DMS79 treated with DMSO at 0.1 percent for 48 hours (cell line): ENCODE measurements around the gene TSPAN5.

Experiments used
- DNase-seq: peaks from one replicate; lab custom pipeline; 2025; lab: John Stamatoyannopoulos, UW

TSPAN5 gene

GRCh38 chr4:98643755-98644154 lies 14.7 kb downstream of the TSPAN5 start:
- no peak for DNase-seq

- DNase-seq: no peak
Measured at GRCh38 chr4:98642991-98643426, 15.4 kb downstream of the TSPAN5 start.

- no peak for DNase-seq
Measured at GRCh38 chr4:98641906-98642668, 16.3 kb downstream of the TSPAN5 start.

GRCh38 chr4:98641376-98641775 lies 17.0 kb downstream of the TSPAN5 start:
- DNase-seq: no peak

GRCh38 chr4:98639523-98639922 lies 18.9 kb downstream of the TSPAN5 start:
- no peak for DNase-seq

- no peak for DNase-seq
Measured at GRCh38 chr4:98639108-98639507, 19.3 kb downstream of the TSPAN5 start.

- DNase-seq: no peak
Measured at GRCh38 chr4:98638661-98639060, 19.8 kb downstream of the TSPAN5 start.

- DNase-seq: no peak
Measured at GRCh38 chr4:98634061-98634460, 24.4 kb downstream of the TSPAN5 start.

- DNase-seq: no peak
Measured at GRCh38 chr4:98633159-98633558, 25.3 kb downstream of the TSPAN5 start.

GRCh38 chr4:98632258-98632657 lies 26.2 kb downstream of the TSPAN5 start:
- no peak for DNase-seq

GRCh38 chr4:98631506-98631905 lies 26.9 kb downstream of the TSPAN5 start:
- no peak for DNase-seq

GRCh38 chr4:98630737-98631454 lies 27.5 kb downstream of the TSPAN5 start:
- no peak for DNase-seq

GRCh38 chr4:98627531-98628257 lies 30.7 kb downstream of the TSPAN5 start:
- no peak for DNase-seq

- DNase-seq: no peak
Measured at GRCh38 chr4:98626350-98626749, 32.1 kb downstream of the TSPAN5 start.

GRCh38 chr4:98625920-98626319 lies 32.5 kb downstream of the TSPAN5 start:
- no peak for DNase-seq

- no peak for DNase-seq
Measured at GRCh38 chr4:98625399-98625798, 33.0 kb downstream of the TSPAN5 start.

GRCh38 chr4:98624642-98625041 lies 33.8 kb downstream of the TSPAN5 start:
- DNase-seq: no peak

- no peak for DNase-seq
Measured at GRCh38 chr4:98624144-98624543, 34.3 kb downstream of the TSPAN5 start.

- DNase-seq: no peak
Measured at GRCh38 chr4:98623126-98623802, 35.1 kb downstream of the TSPAN5 start.

- DNase-seq: no peak
Measured at GRCh38 chr4:98620087-98620784, 38.2 kb downstream of the TSPAN5 start.

GRCh38 chr4:98619180-98619579 lies 39.2 kb downstream of the TSPAN5 start:
- no peak for DNase-seq

- no peak for DNase-seq
Measured at GRCh38 chr4:98618680-98619079, 39.7 kb downstream of the TSPAN5 start.
